SK-MEL-5 (cell line): ENCODE data around the gene SNTB2. TPM values are rescaled to one million over a fixed set of nuclear protein-coding genes. Genes with fewer than 3 reads are reported as not detected.

Experiments used
- DNase-seq: peaks from one replicate; pipeline ENCODE4 v3.0.0-alpha.2; 2016; ENCODE audit warnings: low read depth, low spot score
- in situ Hi-C: cut with HindIII; loops from 2 replicates; pipeline ENCODE4 v1.10.0; 2016; ENCODE audit warnings: low sequenced_read_pairs, high pct_unique_total_duplicates, low pct_unique_long_range_greater_than_20kb
- small RNA-seq, 2 experiments: library from RNA; depleted of rRNA; stranded (forward); fragments of <200 nt; gene quantifications; one replicate each; pipeline ENCODE3, GENCODE V24; 2014
- total RNA-seq: library from RNA; depleted of rRNA; stranded (reverse); fragments of >200 nt; shearing (Covaris generic); gene quantifications from 2 replicates; pipeline ENCODE4 v1.2.3, GENCODE V29; 2014; rRNA removed

Gene SNTB2
- total RNA-seq, 1 experiment from 2014 or later: 9.1 TPM

- no peak for DNase-seq
- in situ Hi-C loops: no loop called here
These were observed 157.2 kb downstream of the SNTB2 start for GRCh38 chr16:69344171-69344570.

- in situ Hi-C loops: no loop called here
- no peak for DNase-seq
These were observed 159.0 kb downstream of the SNTB2 start for GRCh38 chr16:69345923-69346322.

DNA sequence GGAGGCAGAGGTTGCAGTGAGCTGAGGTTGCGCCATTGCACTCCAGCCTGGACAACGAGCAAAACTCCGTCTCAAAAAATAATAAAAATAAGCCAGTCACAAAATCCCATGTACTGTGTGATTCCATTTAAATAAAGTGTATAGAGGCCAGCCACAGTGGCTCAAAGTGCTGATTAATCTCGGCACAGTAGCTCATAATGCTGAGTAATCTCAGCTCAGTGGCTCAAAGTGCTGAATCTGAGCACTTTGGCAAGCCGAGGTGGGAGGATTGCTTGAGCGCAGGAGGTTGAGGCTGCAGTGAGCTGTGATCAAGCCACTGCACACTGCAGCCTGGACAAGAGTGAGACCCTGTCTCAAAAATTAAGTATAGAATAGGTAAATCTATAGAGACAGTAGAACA, 159.7 kb downstream of the SNTB2 start:
- DNase-seq: no peak
- in situ Hi-C loops: no loop called here

- DNase-seq: no peak
- in situ Hi-C loops: no loop called here
These were observed 161.3 kb downstream of the SNTB2 start for GRCh38 chr16:69348222-69348621.

DNA sequence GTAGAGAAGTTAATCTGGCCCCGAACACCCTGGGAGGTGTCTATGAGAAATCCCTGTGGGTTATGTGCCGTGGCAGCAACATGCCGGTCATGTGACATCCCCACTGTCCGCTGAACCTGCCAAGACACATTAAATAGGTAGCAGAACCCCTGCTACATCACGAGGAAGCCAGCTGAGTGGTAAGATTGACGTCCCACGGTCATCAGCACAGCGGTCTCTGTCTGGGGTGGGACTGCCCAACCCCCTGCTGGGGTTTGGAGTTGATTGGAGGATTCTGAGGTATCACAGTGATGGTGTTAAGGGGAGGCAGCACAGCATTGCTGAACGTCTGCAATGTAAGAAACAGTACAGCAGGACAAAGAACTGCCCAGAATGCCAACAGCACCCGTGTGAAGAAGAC, 162.6 kb downstream of the SNTB2 start:
- peak; percentile 64 for DNase-seq
- in situ Hi-C loops: no loop called here

GRCh38 chr16:69350536-69351133, 163.7 kb downstream of the SNTB2 start:
- in situ Hi-C loops: no loop called here
- no peak for DNase-seq

GRCh38 chr16:69351309-69352027, 164.5 kb downstream of the SNTB2 start, which contains the start of gene TMED6:
Gene TMED6, minus strand, starts transcription at chr16:69351786. Its CDS starts 33 bp downstream, at chr16:69351753.
- no peak for DNase-seq
- in situ Hi-C loops: no loop called here

Small RNA genes within 50 kb of the gene (small RNA-seq; reads per million reads assigned to genes)
- gene RF00019 (0 reads per million in 2 experiments), gene RNU6-22P (0 reads per million in 2 experiments)

Other genes with a start within 250 kb of the SNTB2 start
- 0.05 and 0.32 TPM in 2 replicates for gene HAS3, start 81.5 kb upstream of the SNTB2 start, total RNA-seq
- gene CHTF8, start 54.6 kb upstream of the SNTB2 start, total RNA-seq: 70.5 and 80.5 TPM in 2 replicates
- gene UTP4, start 54.5 kb upstream of the SNTB2 start, total RNA-seq: 24.7 and 26.6 TPM in 2 replicates
- 19.5 and 22.4 TPM in 2 replicates for gene VPS4A, start 124.2 kb downstream of the SNTB2 start, total RNA-seq
- gene PDF, start 143.4 kb downstream of the SNTB2 start, total RNA-seq: 31.9 and 39.2 TPM in 2 replicates
- gene COG8, start 152.4 kb downstream of the SNTB2 start, total RNA-seq: 38.5 and 45.0 TPM in 2 replicates
- gene NIP7, start 152.6 kb downstream of the SNTB2 start, total RNA-seq: 22.8 and 34.1 TPM in 2 replicates
- gene TMED6, start 164.6 kb downstream of the SNTB2 start, total RNA-seq: not detected in 2 replicates
- 6.8 and 12.4 TPM in 2 replicates for gene TERF2, start 198.8 kb downstream of the SNTB2 start, total RNA-seq
- 102 and 123 TPM in 2 replicates for gene CYB5B, start 237.5 kb downstream of the SNTB2 start, total RNA-seq